T follicular helper cell (primary cell): Measurements from ENCODE around the gene MCM5.
A peak's percentile ranks its signal among the peaks of the same experiment; 100 is the strongest.

Source experiments
- DNase-seq: peaks from one replicate; pipeline ENCODE4 v3.0.0-alpha.2; 2020; ENCODE audit warnings: low read depth

The MCM5 gene

DNA sequence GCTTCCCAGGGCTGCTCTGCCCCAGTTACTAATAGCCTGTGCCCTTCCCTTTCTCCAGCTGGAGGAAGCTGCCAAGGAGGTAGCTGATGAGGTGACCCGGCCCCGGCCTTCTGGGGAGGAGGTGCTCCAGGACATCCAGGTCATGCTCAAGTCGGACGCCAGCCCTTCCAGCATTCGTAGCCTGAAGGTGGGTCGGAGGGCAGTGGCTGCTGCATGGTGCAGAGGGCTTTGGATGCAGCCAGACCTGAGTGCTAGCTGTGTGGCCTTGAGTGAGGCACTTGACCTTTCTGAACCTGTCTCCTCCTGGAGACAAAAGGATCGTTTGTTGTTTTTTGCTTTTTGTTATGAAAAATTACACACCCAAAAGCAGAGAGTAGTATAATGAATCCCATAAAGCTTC lies 3.4 kb downstream of the MCM5 start:
- no peak for DNase-seq

DNA sequence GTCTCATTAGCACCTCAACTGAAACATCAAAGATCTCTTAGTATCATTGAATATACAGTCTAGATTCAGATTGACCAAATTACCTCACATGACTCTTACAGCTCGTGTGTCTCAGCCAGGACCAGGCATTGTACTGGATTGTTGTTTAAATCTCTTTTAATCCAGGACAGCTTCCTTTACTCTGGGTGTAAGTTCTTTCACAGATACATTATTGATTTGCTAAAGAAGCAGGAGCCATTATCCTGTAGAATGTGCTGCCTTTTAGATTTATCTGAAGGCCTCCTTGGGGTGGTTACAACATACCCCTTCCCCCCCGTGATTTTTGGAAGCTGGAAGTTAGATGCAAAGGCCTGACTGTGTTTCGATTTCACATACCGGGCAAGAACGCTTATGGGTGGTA lies 4.2 kb downstream of the MCM5 start:
- DNase-seq, result no peak

DNA sequence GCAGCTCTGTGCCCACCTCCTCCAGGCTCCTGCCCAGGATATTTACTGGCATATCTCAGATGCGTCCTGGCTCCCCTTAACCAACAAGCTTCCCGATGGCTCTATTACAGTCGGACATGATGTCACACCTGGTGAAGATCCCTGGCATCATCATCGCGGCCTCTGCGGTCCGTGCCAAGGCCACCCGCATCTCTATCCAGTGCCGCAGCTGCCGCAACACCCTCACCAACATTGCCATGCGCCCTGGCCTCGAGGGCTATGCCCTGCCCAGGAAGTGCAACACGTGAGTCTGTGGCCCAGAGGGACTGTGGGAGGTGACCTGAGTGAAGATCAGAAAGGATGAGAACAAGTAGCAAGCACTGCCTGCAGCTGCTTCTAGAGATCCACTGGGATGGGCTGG lies 6.5 kb downstream of the MCM5 start:
- DNase-seq, result no peak

DNA sequence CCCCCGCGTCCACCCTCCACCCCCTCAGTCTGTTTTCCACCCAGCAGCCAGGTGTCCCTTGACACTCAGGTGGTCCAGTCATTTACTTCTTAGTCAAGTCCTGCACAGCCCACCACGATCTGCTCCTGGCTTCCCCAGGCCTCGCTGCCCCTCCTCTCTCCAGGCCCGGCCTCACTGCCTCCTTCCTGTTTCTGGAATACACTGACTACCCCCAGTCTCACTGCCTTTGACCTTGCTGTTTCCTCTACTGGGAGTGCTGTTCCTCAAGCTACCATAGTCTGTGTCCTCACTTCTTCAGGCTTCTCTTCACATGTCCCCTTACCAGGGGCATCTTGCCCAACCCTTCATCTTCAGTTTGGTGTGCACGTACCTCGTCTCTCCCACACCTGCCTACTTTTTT lies 7.4 kb downstream of the MCM5 start:
- no peak for DNase-seq

DNA sequence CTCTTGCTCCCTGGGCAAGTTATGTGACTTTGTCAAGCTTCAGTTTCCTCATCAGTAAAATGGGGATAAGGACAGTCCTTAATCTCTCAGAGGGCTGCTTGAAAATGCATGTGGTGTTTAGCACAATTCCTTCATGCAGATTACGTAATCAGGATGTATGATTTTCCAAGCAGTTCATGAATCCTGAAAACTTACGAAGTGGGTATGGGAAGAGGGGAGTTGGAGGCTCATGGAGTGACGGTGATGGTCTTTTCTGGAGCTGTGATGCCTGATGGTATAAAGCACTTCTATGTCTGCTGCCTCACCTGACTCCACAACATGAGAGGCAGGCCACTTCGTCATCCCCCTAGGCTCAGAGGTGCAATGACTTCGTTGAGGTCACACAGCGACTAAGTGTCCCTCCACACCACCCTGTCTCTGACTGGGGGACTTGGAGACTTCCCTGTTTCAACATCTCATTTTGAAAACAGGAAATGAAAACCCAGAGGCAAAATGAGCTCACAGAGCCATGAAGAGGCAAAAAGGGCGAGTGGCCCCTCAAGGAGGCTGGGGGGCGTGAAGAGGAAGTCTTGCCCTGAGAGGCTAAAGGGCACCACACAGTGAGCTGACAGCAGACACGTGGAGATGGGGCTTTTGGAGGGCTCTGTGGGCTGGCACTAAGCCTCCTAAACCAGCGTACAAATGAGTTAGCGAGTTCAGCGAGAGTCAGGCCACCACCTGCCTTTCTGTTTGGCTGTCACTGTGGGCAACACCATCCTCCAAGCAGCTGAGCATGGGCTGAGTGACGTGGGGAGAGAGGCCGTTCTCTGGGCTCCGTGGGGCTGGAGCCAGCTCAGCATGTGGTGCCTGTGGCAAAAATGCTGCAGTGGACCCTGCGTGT lies 10.1 kb downstream of the MCM5 start:
- no peak for DNase-seq

DNA sequence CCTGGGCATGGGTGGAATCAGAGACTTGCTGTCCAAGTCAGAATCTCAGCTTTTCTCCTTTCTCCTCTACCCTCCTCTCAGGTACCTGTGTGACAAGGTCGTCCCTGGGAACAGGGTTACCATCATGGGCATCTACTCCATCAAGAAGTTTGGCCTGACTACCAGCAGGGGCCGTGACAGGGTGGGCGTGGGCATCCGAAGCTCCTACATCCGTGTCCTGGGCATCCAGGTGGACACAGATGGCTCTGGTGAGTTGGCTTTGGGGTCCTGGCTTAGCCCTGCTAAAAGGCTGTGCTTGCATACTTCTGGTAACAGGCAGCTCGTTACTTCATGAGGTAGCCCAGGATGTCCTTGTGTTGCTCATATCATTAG lies 10.7 kb downstream of the MCM5 start:
- DNase-seq, result no peak

DNA sequence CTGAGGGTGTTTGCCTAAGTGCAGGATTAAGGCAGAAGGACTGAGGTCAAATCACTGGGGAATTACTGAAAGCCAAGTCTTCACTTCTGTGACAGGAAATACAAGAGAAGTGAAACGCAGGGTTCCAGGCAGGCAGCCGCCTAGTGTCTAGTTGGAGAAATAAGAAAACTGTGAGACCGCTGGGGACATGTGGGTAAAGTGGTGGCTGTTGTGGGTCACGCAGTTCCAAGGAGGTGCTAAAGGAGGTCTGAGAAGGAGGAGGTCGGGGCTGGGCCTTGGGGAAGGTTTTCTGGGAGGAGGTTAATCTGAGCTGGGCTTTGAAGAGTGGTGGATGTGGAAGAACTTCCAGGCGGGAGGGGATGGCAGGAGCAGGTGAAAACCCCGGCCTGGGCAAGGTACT lies 11.2 kb downstream of the MCM5 start:
- no peak for DNase-seq

DNA sequence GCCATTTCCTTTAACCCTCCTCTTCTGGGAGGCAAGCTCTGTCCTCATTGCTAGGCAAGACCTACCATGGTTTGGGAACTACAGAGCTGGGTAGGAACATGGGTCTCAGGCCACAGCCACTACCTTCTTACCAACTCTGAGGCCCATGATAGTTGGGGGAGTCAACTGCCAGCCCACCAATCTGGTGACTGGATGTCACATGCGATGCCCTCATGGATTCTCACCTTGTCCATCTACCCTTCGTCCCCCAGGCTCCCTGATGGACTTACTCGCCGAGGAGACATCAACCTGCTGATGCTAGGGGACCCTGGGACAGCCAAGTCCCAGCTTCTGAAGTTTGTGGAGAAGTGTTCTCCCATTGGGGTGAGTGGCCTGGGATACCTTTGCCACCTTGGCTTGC lies 13.7 kb downstream of the MCM5 start:
- no peak for DNase-seq

DNA sequence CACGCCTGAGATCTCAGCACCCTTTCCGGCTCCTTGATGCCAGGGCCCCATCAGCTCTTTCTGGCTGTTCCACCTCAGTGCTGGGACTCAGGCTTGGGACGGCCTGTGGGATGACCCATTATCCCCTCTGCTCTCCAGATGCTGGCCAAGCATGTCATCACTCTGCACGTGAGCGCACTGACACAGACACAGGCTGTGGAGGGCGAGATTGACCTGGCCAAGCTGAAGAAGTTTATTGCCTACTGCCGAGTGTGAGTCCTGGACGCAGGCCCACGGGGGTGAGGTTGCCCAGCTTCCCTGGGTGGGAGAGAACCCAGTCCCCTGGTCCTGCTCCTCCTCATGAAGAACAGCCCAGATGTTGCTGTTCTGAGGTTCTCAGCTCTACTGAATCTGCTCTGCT lies 17.7 kb downstream of the MCM5 start:
- no peak for DNase-seq

DNA sequence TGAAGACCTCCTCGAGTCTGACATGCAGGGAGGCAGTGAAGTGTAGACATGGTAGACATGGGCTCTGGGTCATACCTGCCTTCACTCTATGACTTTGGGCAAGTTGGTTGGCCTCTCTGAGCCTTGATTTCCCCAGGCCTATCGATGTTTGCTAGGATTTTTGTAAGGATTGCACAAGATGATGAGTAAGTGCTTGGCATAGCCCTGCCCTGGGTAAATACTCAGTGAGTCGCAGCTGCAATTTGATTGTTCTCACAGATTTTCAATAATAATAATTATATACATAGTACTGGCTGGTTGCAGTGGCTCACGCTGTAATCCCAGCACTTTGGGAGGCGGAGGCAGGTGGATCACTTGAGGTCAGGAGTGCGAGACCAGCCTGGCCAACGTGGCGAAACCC lies 18.1 kb downstream of the MCM5 start:
- DNase-seq, result no peak

DNA sequence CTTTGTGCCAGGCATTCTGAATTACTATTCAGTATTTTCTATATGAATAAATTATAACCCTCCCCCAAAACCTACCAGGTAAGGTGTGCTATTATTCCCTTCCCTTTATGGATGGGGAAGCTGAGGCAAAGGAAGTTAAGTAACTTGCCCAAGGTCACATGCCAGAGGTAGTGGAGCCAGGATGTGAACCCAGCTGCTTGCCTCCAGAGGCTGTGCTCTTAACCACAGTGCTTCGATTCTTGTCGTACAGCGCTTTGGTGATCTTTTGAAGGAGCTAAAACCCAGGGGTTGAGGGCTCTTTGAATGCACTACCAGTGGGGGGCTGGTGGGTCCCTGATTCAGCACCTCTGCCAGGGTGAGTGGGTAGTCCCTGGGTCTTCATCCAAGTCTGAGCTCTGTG lies 18.8 kb downstream of the MCM5 start:
- no peak for DNase-seq

DNA sequence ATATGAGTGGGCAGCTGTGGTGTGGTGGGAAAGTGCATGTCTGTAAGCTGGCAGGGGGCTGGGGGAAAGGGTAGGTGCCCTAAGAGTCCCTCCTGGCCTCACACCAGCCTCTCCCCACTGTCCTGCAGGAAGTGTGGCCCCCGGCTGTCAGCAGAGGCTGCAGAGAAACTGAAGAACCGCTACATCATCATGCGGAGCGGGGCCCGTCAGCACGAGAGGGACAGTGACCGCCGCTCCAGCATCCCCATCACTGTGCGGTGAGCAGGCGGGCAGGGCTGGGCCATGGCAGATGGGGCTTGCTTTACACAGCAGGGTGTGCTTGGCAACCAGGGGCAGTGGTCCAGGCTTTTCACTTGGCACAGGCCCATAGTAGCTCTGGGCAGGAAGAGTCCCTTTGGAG lies 19.8 kb downstream of the MCM5 start:
- no peak for DNase-seq

DNA sequence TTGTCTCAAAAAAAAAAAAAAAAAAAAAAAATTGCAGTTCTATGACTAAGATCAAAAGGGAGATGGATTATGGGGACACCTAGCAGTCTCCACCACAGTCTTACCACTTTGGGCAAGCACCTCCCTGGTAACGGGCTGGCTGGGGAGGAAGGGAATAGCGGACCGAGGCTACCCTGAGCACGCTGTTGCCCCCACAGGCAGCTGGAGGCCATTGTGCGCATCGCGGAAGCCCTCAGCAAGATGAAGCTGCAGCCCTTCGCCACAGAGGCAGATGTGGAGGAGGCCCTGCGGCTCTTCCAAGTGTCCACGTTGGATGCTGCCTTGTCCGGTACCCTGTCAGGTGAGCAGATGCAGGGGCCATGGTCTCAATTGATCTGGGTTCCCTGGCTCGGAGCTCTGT lies 21.2 kb downstream of the MCM5 start:
- DNase-seq, result no peak

DNA sequence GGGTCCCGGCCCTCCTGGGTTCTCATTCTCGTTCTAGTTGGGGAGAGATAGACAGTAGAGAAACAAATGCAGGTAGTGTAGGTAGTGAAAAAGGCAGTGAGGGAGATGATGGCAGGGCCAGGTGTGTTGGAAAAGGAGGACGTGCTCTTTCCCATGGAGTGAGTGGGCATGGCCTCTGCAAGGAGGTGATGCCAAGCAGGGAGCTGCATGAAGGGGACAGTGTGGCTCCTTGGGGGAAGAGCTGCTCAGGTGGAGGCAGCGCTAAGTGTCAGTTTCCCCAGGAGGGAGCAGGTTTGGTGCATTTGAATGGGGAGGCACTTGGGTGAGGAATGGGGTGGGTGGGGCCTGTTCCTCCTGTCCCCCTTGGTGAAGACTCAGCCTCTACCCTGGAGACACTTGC lies 22.2 kb downstream of the MCM5 start:
- DNase-seq, result no peak

DNA sequence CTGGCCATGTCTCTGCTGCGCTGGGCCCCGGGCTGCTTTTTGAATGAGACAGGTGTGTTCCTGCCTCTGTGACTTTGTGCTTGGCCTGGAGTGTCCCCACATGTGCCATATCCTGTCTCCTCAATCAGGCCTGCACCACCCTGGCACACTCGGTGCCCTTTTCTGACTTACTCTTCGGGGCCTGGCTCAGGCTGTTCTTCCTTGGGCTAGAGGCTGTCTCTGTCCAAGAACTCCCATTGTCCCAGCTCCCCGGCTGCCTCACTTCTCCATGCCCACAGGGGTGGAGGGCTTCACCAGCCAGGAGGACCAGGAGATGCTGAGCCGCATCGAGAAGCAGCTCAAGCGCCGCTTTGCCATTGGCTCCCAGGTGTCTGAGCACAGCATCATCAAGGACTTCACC lies 23.0 kb downstream of the MCM5 start:
- DNase-seq, result no peak

DNA sequence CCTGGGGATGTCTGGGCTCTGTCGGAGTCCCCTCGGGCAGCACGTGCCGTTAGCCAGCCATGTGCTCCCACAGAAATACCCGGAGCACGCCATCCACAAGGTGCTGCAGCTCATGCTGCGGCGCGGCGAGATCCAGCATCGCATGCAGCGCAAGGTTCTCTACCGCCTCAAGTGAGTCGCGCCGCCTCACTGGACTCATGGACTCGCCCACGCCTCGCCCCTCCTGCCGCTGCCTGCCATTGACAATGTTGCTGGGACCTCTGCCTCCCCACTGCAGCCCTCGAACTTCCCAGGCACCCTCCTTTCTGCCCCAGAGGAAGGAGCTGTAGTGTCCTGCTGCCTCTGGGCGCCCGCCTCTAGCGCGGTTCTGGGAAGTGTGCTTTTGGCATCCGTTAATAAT lies 24.1 kb downstream of the MCM5 start:
- no peak for DNase-seq

DNA sequence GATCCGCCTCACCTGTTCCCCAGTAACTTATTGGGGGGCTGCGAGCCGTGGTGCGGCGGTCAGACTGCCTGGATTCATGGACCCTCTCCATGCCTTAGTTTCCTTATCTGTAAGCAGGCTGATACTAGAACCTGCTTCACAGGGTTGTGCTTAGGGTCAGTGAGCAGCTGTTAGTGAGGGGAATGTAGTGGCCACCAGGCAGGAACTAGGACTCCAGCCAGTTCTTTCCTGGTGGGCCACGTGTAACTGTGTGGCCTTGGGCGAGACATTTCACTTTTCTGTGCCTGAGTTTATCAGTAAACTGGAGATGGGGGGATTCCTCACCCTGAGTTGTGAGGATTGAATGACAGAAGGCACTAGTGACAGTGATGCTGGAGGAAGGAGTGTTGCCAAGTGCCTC lies 24.8 kb downstream of the MCM5 start:
- DNase-seq, result no peak

DNA sequence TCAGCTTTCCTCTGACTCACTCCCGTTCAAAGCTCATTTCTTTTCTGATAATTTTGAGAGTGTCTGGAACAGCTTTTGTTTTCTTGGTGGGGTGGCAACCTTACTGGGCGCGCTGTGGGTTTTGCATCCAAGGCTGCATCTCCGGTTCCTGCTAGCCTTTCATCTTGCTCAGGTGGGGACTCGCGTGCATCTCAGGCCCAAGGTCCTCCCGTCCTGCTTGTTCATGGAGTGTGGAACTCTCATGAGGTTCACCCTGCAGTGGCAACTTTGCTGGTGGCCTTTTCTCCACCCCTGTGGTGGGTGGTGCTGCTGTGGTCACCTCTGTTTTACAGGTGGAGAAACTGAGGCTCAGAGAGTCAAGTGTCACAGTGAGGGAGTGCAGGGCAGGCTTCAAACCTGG lies 25.6 kb downstream of the MCM5 start:
- DNase-seq, result no peak

DNA sequence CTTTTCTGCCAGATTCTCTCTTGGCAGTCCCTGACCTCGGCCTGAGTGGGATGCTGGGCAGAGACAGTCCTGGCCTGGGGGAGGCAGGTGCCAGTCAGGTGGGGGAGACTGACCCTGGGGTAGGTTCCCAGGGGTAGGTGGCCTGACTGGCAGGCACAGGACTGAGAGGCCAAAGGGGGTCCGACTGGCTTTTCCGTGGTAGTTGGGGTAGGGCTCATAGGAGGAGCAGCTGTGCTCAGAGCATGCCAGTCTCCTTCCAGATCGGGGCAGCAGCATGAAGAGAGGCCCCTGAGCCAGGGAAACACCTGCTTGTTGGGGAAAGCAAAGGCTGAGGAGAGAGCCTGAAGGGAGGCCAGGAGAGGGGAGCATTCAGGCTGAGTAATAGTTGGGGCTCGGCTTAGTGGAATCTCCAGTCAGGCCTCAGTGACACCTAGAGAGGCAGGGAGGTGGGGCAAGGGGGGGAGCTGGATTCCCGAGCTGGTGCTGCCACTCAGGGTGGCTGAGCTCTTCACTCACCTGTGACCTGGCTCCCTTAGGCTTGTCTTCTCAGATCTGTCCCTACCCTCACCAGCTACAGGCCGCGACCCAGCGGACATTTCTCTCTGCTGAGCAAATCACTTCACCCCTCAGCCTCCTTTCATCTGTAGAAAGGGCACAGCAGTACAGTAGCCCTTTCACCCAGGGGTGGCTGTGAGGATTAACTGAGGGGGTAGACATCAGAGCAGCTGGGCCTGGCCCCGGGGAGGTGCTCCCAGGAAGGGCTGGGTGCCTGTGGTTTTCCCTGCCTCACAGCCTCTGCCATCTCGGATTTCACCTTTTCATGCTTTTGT lies 26.2 kb downstream of the MCM5 start:
- DNase-seq, result no peak

DNA sequence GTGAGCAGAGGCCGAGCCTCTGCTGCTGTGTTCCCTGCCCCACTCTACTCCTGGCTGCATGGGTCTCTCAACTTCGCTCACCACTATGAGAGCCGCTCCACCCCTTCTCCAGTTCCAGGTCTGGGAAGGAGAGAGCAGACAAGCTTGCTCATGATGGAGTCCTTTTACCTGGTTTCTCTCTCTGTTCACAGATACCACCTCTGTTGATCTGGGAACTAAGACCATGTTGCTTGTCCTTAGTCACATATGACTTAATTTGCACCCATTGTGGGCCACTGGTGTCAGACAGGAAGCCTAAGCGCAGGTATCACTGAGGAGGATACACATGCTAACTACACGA lies 26.8 kb downstream of the MCM5 start:
- no peak for DNase-seq

DNA sequence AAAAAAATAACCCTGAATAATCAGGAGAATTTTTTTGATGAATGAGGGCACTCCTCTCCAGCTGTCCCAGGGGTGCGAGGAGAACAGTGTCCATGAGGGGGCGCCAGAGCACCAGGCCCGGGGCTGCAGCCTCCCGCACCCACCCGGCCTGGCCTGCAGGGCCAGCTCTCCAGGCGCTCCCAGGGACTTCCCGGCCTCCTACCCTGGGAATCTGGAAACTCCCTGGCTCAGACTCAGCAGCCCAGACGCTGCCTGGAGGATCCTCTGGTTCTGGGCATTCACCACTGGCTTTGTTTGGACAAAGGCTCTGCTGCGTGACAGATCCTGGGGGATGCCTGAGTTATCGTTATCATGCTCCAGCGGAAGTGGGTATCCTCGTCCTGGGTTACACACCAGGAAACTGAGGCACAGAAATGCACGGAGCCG lies 31.0 kb downstream of the MCM5 start:
- DNase-seq, result peak; percentile 55

DNA sequence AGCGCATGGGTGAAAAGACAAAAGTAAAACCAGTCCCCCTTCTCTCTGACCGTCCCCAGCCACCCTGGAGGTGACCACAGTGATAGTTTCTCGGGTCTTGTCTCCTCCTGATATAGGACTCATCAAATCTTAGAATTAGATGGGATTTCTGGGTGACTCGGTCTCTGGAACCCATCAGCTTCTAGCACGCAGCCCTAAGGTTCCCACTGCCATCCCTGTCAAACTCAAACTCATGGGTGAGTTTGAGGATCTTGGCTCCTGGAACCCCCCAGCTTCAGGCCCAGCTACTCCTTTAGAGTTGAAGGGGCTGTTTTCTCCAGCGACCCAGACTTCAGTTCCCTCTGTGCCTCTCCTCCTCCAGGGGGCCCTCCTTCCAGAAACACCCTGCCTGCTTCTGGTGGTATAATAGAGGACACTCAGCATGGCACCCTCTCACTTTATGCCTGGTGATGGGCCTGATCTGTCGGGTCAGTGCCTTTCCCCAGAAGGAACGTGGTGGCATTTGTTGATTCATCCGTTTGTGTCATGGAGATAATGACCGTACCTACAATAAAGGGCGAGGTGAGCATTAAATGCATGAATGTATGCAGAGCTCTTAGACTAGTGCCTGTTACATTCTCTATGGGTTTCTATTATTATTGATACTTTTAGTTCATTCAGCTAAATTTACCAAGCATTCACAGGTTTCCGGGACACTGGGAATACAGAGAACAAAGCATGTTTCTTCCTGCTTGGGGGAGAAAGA lies 31.7 kb downstream of the MCM5 start:
- no peak for DNase-seq
